Measurements from ENCODE around the gene VPS13D.
"Not testable (repeated sequence)": the region's sequence is repeated elsewhere in the genome, so short reads cannot be mapped to it uniquely, and the experiment has no call there.

VPS13D gene

GRCh38 chr1:12499539-12500240 is 269.9 kb downstream of the VPS13D start:
- DNase-seq, result no peak

- no peak for DNase-seq
Measured at GRCh38 chr1:12501661-12502060, 271.8 kb downstream of the VPS13D start.

GRCh38 chr1:12502336-12503109 is 272.7 kb downstream of the VPS13D start:
- no peak for DNase-seq

GRCh38 chr1:12503709-12504108 is 273.9 kb downstream of the VPS13D start:
- no peak for DNase-seq

- DNase-seq, result no peak
Measured at GRCh38 chr1:12504601-12505000, 274.8 kb downstream of the VPS13D start.

GRCh38 chr1:12505231-12505630 is 275.4 kb downstream of the VPS13D start:
- no peak for DNase-seq

GRCh38 chr1:12505639-12506280 is 275.9 kb downstream of the VPS13D start:
- no peak for DNase-seq

- DNase-seq, result no peak
Measured at GRCh38 chr1:12506281-12507280, 276.8 kb downstream of the VPS13D start.

GRCh38 chr1:12507631-12508030 is 277.8 kb downstream of the VPS13D start:
- DNase-seq, result no peak

- DNase-seq, result no peak
Measured at GRCh38 chr1:12508849-12509248, 279.0 kb downstream of the VPS13D start.

GRCh38 chr1:12511128-12511484 is 281.3 kb downstream of the VPS13D start:
- DNase-seq, result no peak

- DNase-seq, result no peak
Measured at GRCh38 chr1:12511516-12512468, 282.0 kb downstream of the VPS13D start.

GRCh38 chr1:12513181-12513580 is 283.4 kb downstream of the VPS13D start:
- no peak for DNase-seq

- DNase-seq, result no peak
Measured at GRCh38 chr1:12514590-12514989, 284.8 kb downstream of the VPS13D start.

- DNase-seq, result no peak
Measured at GRCh38 chr1:12515234-12515633, 285.4 kb downstream of the VPS13D start.

- no peak for DNase-seq
Measured at GRCh38 chr1:12516741-12517140, 286.9 kb downstream of the VPS13D start.

GRCh38 chr1:12518931-12519692 is 289.3 kb downstream of the VPS13D start:
- no peak for DNase-seq

- no peak for DNase-seq
Measured at GRCh38 chr1:12519693-12520364, 290.0 kb downstream of the VPS13D start.

- DNase-seq, result no peak
Measured at GRCh38 chr1:12521096-12521495, 291.3 kb downstream of the VPS13D start.

GRCh38 chr1:12522780-12523179 is 292.9 kb downstream of the VPS13D start:
- not testable (repeated sequence) for DNase-seq
